GM23338 (cell line): Measurements from ENCODE around the gene MEGF6.

ENCODE experiments used
- CREB1 ChIP-seq: fragments of 250-450 bp; sonication (Bioruptor Pico); IDR thresholded peaks from 2 replicates; pipeline ENCODE4 v1.5.0; 2020; ENCODE audit warnings: low read depth, mild to moderate bottlenecking, moderate library complexity
- EZH2 ChIP-seq: fragments of 200-600 bp; sonication (generic); IDR thresholded peaks from one replicate; pipeline ENCODE4 v1.8.0; 2017; ENCODE audit warnings: antibody characterized with exemption, mild to moderate bottlenecking, low read depth; ENCODE audit not compliant: unreplicated experiment
- EZH2phosphoT487 ChIP-seq: fragments of 200-600 bp; sonication (generic); IDR thresholded peaks from one replicate; pipeline ENCODE4 v1.8.1; 2018; ENCODE audit warnings: antibody characterized with exemption; ENCODE audit not compliant: unreplicated experiment
- JUNB ChIP-seq: IDR thresholded peaks from one replicate; pipeline ENCODE4 v1.6.1; 2016; ENCODE audit warnings: antibody characterized with exemption; ENCODE audit not compliant: unreplicated experiment
- POLR2AphosphoS5 ChIP-seq: IDR thresholded peaks from 2 replicates; pipeline ENCODE4 v1.6.1; 2016; ENCODE audit warnings: antibody characterized with exemption, low read depth
- ZNF114 ChIP-seq: fragments of 250-450 bp; sonication (Bioruptor Pico); IDR thresholded peaks from 2 replicates; pipeline ENCODE4 v1.5.0; 2020; ENCODE audit warnings: mild to moderate bottlenecking, moderate library complexity
- ZNF331 ChIP-seq: fragments of 250-450 bp; sonication (Bioruptor Pico); IDR thresholded peaks from 2 replicates; pipeline ENCODE4 v1.5.0; 2020; ENCODE audit warnings: low read depth, mild to moderate bottlenecking, moderate library complexity
- TF ChIP-seq, protein P1 (sequence below), 2 experiments: fragments of 200-600 bp in 1 of 2; sonication (generic) in 1 of 2; conservative IDR thresholded peaks; 2 replicates each; pipeline versions ENCODE4 v1.5.1 to v1.6.1; 2016 to 2017; ENCODE audit warnings: antibody characterized with exemption in 2 of 2, low read depth in 2 of 2, mild to moderate bottlenecking in 2 of 2, moderate library complexity in 1 of 2
- TF ChIP-seq, protein P2 (sequence below): IDR thresholded peaks from one replicate; pipeline ENCODE4 v1.6.1; 2018; ENCODE audit warnings: antibody characterized with exemption; ENCODE audit not compliant: unreplicated experiment
- TF ChIP-seq, protein P3 (sequence below): IDR thresholded peaks from 2 replicates; pipeline ENCODE4 v1.6.1; 2016; ENCODE audit warnings: antibody characterized with exemption

DNA sequence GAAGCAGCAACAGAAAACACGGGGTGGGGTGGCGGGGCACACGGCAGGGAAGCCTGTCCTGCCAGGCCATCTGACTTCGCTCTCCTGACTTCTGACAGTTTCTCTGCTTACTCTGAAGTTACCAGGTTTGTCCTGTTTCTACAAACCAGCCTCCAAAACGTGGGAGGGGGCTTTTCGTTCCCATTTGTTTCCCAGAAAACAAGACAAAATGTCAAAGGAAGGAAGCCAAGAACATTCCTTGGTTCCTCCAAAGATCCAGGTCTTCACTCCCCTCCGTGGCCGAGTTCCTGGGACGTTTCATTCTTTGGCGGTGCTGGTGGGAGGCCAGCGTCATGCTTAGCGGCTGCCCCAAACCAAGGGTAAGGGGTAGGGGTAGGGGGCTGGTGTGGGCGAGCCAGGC is 49.6 kb downstream of the MEGF6 start:
- TF ChIP-seq POLR2AphosphoS5 (no peak), EZH2 (no peak), EZH2phosphoT487 (no peak), ZNF114 (no peak), JUNB (no peak), ZNF331 (CRISPR knock-in tag) (no peak), CREB1 (CRISPR knock-in tag) (no peak)
- TF ChIP-seq, protein P1, sequence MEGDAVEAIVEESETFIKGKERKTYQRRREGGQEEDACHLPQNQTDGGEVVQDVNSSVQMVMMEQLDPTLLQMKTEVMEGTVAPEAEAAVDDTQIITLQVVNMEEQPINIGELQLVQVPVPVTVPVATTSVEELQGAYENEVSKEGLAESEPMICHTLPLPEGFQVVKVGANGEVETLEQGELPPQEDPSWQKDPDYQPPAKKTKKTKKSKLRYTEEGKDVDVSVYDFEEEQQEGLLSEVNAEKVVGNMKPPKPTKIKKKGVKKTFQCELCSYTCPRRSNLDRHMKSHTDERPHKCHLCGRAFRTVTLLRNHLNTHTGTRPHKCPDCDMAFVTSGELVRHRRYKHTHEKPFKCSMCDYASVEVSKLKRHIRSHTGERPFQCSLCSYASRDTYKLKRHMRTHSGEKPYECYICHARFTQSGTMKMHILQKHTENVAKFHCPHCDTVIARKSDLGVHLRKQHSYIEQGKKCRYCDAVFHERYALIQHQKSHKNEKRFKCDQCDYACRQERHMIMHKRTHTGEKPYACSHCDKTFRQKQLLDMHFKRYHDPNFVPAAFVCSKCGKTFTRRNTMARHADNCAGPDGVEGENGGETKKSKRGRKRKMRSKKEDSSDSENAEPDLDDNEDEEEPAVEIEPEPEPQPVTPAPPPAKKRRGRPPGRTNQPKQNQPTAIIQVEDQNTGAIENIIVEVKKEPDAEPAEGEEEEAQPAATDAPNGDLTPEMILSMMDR (conservative IDR thresholded peaks at IDR 0.05; ENCODE audit: low read depth in 2 of 2) = no peak
- TF ChIP-seq, protein P2, sequence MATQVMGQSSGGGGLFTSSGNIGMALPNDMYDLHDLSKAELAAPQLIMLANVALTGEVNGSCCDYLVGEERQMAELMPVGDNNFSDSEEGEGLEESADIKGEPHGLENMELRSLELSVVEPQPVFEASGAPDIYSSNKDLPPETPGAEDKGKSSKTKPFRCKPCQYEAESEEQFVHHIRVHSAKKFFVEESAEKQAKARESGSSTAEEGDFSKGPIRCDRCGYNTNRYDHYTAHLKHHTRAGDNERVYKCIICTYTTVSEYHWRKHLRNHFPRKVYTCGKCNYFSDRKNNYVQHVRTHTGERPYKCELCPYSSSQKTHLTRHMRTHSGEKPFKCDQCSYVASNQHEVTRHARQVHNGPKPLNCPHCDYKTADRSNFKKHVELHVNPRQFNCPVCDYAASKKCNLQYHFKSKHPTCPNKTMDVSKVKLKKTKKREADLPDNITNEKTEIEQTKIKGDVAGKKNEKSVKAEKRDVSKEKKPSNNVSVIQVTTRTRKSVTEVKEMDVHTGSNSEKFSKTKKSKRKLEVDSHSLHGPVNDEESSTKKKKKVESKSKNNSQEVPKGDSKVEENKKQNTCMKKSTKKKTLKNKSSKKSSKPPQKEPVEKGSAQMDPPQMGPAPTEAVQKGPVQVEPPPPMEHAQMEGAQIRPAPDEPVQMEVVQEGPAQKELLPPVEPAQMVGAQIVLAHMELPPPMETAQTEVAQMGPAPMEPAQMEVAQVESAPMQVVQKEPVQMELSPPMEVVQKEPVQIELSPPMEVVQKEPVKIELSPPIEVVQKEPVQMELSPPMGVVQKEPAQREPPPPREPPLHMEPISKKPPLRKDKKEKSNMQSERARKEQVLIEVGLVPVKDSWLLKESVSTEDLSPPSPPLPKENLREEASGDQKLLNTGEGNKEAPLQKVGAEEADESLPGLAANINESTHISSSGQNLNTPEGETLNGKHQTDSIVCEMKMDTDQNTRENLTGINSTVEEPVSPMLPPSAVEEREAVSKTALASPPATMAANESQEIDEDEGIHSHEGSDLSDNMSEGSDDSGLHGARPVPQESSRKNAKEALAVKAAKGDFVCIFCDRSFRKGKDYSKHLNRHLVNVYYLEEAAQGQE = no peak
- TF ChIP-seq, protein P3, sequence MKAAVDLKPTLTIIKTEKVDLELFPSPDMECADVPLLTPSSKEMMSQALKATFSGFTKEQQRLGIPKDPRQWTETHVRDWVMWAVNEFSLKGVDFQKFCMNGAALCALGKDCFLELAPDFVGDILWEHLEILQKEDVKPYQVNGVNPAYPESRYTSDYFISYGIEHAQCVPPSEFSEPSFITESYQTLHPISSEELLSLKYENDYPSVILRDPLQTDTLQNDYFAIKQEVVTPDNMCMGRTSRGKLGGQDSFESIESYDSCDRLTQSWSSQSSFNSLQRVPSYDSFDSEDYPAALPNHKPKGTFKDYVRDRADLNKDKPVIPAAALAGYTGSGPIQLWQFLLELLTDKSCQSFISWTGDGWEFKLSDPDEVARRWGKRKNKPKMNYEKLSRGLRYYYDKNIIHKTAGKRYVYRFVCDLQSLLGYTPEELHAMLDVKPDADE = no peak
